ENCODE data around the gene RHBDL2.
A peak's percentile ranks its signal among the peaks of the same experiment; 100 is the strongest.

The RHBDL2 gene

GRCh38 chr1:38872401-38873026 lies 69.1 kb downstream of the RHBDL2 start:
- Histone ChIP-seq H3K79me2 (ENCODE audit: insufficient read depth, low read length) (peaks cover 7% of the 10 kb centered on the region; the same call in 1 of the 2 replicates), H3K27me3 (ENCODE audit: insufficient read depth, low read length) (no peaks in the 10 kb centered on the region), H3K9me2 (ENCODE audit: low read depth, low read length) (no peaks in the 10 kb centered on the region), H3K36me3 (ENCODE audit: insufficient read depth, low read length) (peaks cover 4% of the 10 kb centered on the region; the same call in 1 of the 2 replicates), H3K4me1 (ENCODE audit: insufficient read depth, low read length, severe bottlenecking) (peaks cover 24% of the 10 kb centered on the region), H3K9ac (ENCODE audit: low read length) (peak overlapping the region; percentile 85), H3K4me2 (ENCODE audit: low read length) (peak overlapping the region; percentile 99), H2AFZ (ENCODE audit: low read length) (no peak overlapping the region), H3F3A (ENCODE audit: insufficient read depth, low read length) (no peaks in the 10 kb centered on the region), H3K4me3 (ENCODE audit: low read depth, low read length, poor library complexity, severe bottlenecking) (peak overlapping the region; percentile 88), H3K27ac (ENCODE audit: low read depth, low read length, poor library complexity, severe bottlenecking) (no peak overlapping the region), H3K9me3 (ENCODE audit: low read length) (no peaks in the 10 kb centered on the region), H4K20me1 (ENCODE audit: insufficient read depth, low read length) (no peaks in the 10 kb centered on the region)
- TF ChIP-seq EZH2 (IDR thresholded peaks at IDR 0.05; ENCODE audit: borderline replicate concordance, low read length) (no peak), CTCF (IDR thresholded peaks at IDR 0.05; ENCODE audit: low read length) (no peak)

GRCh38 chr1:38870996-38871395 lies 70.6 kb downstream of the RHBDL2 start:
- no peaks in the 10 kb centered on the region for H4K20me1 ChIP-seq (ENCODE audit: insufficient read depth, low read length)
- peaks cover 8% of the 10 kb centered on the region; the same call in 1 of the 2 replicates for H3K79me2 ChIP-seq (ENCODE audit: insufficient read depth, low read length)
- no peaks in the 10 kb centered on the region for H3K27me3 ChIP-seq (ENCODE audit: insufficient read depth, low read length)
- H3K27ac ChIP-seq (ENCODE audit: low read depth, low read length, poor library complexity, severe bottlenecking): no peak overlapping the region
- no peak overlapping the region for H2AFZ ChIP-seq (ENCODE audit: low read length)
- H3K9me3 ChIP-seq (ENCODE audit: low read length): no peaks in the 10 kb centered on the region
- H3K36me3 ChIP-seq (ENCODE audit: insufficient read depth, low read length): peaks cover 10% of the 10 kb centered on the region; the same call in 1 of the 2 replicates
- no peaks in the 10 kb centered on the region for H3K9me2 ChIP-seq (ENCODE audit: low read depth, low read length)
- no peak overlapping the region for H3K4me2 ChIP-seq (ENCODE audit: low read length)
- TF ChIP-seq EZH2 (IDR thresholded peaks at IDR 0.05; ENCODE audit: borderline replicate concordance, low read length) (no peak), CTCF (IDR thresholded peaks at IDR 0.05; ENCODE audit: low read length) (no peak)
- no peaks in the 10 kb centered on the region for H3F3A ChIP-seq (ENCODE audit: insufficient read depth, low read length)
- H3K4me3 ChIP-seq (ENCODE audit: low read depth, low read length, poor library complexity, severe bottlenecking): no peak overlapping the region
- H3K9ac ChIP-seq (ENCODE audit: low read length): no peak overlapping the region
- H3K4me1 ChIP-seq (ENCODE audit: insufficient read depth, low read length, severe bottlenecking): peaks cover 24% of the 10 kb centered on the region

GRCh38 chr1:38867208-38867607 lies 74.4 kb downstream of the RHBDL2 start:
- Histone ChIP-seq H3F3A (ENCODE audit: insufficient read depth, low read length) (peaks cover 3% of the 10 kb centered on the region; the same call in 1 of the 2 replicates), H4K20me1 (ENCODE audit: insufficient read depth, low read length) (no peaks in the 10 kb centered on the region), H3K9me3 (ENCODE audit: low read length) (no peaks in the 10 kb centered on the region), H3K9me2 (ENCODE audit: low read depth, low read length) (no peaks in the 10 kb centered on the region), H3K27ac (ENCODE audit: low read depth, low read length, poor library complexity, severe bottlenecking) (no peak overlapping the region), H3K36me3 (ENCODE audit: insufficient read depth, low read length) (peaks cover 28% of the 10 kb centered on the region; the same call in 1 of the 2 replicates), H3K4me1 (ENCODE audit: insufficient read depth, low read length, severe bottlenecking) (peaks cover 8% of the 10 kb centered on the region), H2AFZ (ENCODE audit: low read length) (no peak overlapping the region), H3K27me3 (ENCODE audit: insufficient read depth, low read length) (no peaks in the 10 kb centered on the region), H3K4me2 (ENCODE audit: low read length) (no peak overlapping the region), H3K4me3 (ENCODE audit: low read depth, low read length, poor library complexity, severe bottlenecking) (no peak overlapping the region), H3K9ac (ENCODE audit: low read length) (no peak overlapping the region), H3K79me2 (ENCODE audit: insufficient read depth, low read length) (peaks cover 4% of the 10 kb centered on the region; the same call in 1 of the 2 replicates)
- TF ChIP-seq EZH2 (IDR thresholded peaks at IDR 0.05; ENCODE audit: borderline replicate concordance, low read length) (no peak), CTCF (IDR thresholded peaks at IDR 0.05; ENCODE audit: low read length) (no peak)
